ENCODE results near the gene COL1A2. TPM values are rescaled to one million over a fixed set of nuclear protein-coding genes. Genes with fewer than 3 reads are reported as not detected.

The COL1A2 gene
- total and polyA plus RNA-seq, 7 donors = 10.8 to 85.0 (median 24.5) TPM

GRCh38 chr7:94449151-94449725, 54.5 kb downstream of the COL1A2 start:
- intact Hi-C loops (cut with DNase I) = loop anchor here in 1 of 2 donors (5.0 kb wide), 2 partner anchors 208 to 1033 kb away; partner anchors contain the start of gene SGCE
- Histone ChIP-seq H3K9me3 (no peaks in the 10 kb centered on the region), H3K27ac (no peak overlapping the region), H3K36me3 (ENCODE audit: insufficient read depth in 1 of 2, low read depth in 1 of 2) (no peaks in the 10 kb centered on the region), H3K4me3 (no peak overlapping the region), H3K4me1 (peaks cover 3% of the 10 kb centered on the region), H3K27me3 (ENCODE audit: insufficient read depth in 3 of 3, low read length in 2 of 3) (no peaks in the 10 kb centered on the region)
- DNase-seq (no peak), ATAC-seq (peak in 1 of 4 donors; percentile 65)
- peak; percentile 67 for TF ChIP-seq CTCF (IDR thresholded peaks at IDR 0.05)
- WGBS, 3 donors = 39 to 44% (median 40%) methylated on average over 4 of the region's 4 CpGs

GRCh38 chr7:94450044-94450697, 55.5 kb downstream of the COL1A2 start:
- DNase-seq = no peak
- Histone ChIP-seq H3K27me3 (ENCODE audit: insufficient read depth in 3 of 3, low read length in 2 of 3) (no peaks in the 10 kb centered on the region), H3K27ac (no peak overlapping the region), H3K4me1 (peaks cover 3% of the 10 kb centered on the region), H3K36me3 (ENCODE audit: insufficient read depth in 1 of 2, low read depth in 1 of 2) (no peaks in the 10 kb centered on the region), H3K9me3 (no peaks in the 10 kb centered on the region), H3K4me3 (no peak overlapping the region)
- ATAC-seq = no peak
- TF ChIP-seq CTCF (IDR thresholded peaks at IDR 0.05) = no peak
- 86 to 89% (median 86%) methylated on average over 4 of the region's 4 CpGs for WGBS, 3 donors
- intact Hi-C loops (cut with DNase I) = loop anchor here in 1 of 2 donors (5.0 kb wide), 2 partner anchors 57 to 747 kb away; partner anchors contain the start of gene CASD1

DNA sequence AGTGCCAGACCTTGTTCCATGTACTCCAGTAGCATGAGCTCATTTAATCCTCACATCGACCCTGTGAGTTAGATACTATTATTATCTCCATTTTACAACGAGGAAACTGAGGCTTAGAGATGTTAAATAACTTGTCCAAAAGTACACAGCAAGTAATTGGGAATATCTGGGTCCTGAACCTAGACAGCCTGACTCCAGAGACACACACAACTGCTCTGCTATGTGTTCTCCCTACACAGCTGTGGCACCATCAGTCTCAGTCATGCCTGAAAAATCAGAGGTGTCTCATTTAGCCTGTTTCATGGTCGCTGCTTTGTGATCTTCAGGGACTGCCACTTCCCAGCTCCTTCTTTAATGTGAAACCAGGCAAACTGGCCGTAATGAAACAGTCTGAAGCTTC, 56.5 kb downstream of the COL1A2 start:
- ATAC-seq (no peak), DNase-seq (no peak)
- intact Hi-C loops (cut with DNase I) = loop anchor here in 1 of 2 donors (5.0 kb wide), 2 partner anchors 56 to 746 kb away; partner anchors contain the start of gene CASD1
- Histone ChIP-seq H3K27ac (no peak overlapping the region), H3K27me3 (ENCODE audit: insufficient read depth in 3 of 3, low read length in 2 of 3) (no peaks in the 10 kb centered on the region), H3K36me3 (ENCODE audit: insufficient read depth in 1 of 2, low read depth in 1 of 2) (no peaks in the 10 kb centered on the region), H3K9me3 (no peaks in the 10 kb centered on the region), H3K4me1 (peaks cover 3% of the 10 kb centered on the region), H3K4me3 (no peak overlapping the region)
- WGBS, 3 donors = 31 to 49% (median 45%) methylated on average over 4 of the region's 4 CpGs
- no peak for TF ChIP-seq CTCF (IDR thresholded peaks at IDR 0.05)

DNA sequence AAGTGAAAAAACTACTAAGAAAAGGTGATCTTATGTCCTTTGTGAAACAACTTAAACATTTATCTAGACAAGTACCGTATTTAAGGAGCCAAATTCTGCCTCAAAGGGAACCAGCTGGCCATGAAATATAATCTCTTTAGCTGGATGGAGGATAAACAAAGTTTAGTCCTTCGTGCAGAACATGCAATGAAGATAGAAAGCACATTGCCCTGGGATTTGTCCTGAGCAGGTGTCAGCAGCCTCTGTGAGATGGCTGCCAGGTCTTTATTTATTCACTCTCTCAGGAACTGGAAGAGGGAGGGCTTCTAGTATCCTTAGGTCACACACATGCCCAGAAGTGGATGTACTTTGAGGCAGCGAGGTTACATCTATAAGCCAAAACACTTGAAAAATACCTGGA, 57.5 kb downstream of the COL1A2 start:
- no peak for DNase-seq
- intact Hi-C loops (cut with DNase I) = loop anchor here in 1 of 2 donors (5.0 kb wide), 2 partner anchors 55 to 745 kb away; partner anchors contain the start of gene CASD1
- H3K4me1 ChIP-seq = peaks cover 3% of the 10 kb centered on the region
- H3K9me3 ChIP-seq = no peaks in the 10 kb centered on the region
- 22 to 28% (median 26%) methylated on average over 3 of the region's 3 CpGs for WGBS, 3 donors
- H3K27ac ChIP-seq = no peak overlapping the region
- TF ChIP-seq CTCF (IDR thresholded peaks at IDR 0.05) = no peak
- no peaks in the 10 kb centered on the region for H3K27me3 ChIP-seq (ENCODE audit: insufficient read depth in 3 of 3, low read length in 2 of 3)
- no peaks in the 10 kb centered on the region for H3K36me3 ChIP-seq (ENCODE audit: insufficient read depth in 1 of 2, low read depth in 1 of 2)
- no peak overlapping the region for H3K4me3 ChIP-seq
- peak in 3 of 4 donors; percentile 47 to 79 (median 72) for ATAC-seq
